Measurements from ENCODE around the gene RPL7L1.
A peak's percentile ranks its signal among the peaks of the same experiment; 100 is the strongest.
"Not testable (repeated sequence)": the region's sequence is repeated elsewhere in the genome, so short reads cannot be mapped to it uniquely, and the experiment has no call there.

Gene RPL7L1

DNA sequence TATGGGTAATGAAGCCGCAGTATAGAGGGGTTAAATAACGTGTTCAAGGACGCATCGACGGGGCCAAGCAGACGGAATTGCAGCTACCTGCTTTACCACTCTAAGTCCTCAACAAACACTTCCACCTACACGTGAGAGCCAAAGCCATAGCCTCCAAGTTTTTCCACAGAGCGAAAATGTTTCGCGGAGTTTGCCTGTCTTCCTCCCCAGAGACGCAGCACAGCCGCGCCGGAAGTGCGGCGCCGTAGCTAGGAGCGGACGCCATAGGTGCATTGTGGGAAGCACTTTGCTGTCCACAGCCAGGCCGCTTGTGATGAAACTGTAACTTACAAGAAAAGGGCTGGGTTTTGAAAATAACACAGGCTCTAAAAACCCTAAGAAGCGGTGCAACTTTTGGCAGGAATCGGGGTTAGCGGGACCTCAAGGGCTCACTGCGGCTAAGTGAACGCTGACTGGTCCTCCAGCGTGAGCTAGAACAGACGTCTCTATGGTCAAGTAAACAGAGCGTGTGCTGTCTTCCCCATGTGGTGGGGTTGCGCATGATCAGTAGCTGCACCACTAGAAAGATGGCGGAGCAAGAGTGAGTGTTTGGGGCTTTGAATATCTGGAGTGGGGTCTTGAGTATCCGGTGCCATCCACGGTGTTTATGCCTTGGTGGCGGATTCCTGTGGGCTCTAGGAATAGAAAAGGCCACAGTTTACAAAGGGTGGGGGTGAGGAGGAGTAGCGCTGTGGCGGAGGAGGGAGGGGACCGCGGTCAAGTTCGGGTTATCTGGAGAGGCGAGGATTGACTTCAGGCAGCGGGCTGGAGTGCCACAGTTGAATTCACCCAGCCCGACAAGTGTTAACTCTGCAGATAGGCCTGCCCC, at the start of gene RPL7L1:
Gene RPL7L1, plus strand, starts transcription at position 245 of the 868 bp plus-strand sequence. Its CDS starts 295 bp downstream, at position 540.
- peak; percentile 96 for DNase-seq

DNA sequence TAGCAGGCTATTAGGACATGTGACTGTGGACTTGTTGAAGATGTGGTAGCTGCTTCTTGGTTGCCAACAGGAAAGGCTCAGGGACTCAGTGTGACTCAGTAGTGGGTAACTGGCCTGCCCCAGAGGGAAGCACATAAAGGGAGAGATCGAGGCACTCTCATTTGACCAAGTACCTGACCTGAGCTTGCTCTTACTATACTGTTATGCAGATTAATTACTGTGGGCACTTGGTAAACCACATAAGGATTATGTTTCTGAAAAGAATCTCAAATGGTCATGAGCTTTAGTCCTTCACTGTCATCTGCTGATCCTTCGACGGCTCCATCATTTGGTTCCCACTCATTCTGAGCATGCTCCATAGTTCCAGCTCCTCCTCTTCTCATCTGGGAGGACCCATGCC, 48.2 kb upstream of the RPL7L1 start:
- no peak for DNase-seq

DNA sequence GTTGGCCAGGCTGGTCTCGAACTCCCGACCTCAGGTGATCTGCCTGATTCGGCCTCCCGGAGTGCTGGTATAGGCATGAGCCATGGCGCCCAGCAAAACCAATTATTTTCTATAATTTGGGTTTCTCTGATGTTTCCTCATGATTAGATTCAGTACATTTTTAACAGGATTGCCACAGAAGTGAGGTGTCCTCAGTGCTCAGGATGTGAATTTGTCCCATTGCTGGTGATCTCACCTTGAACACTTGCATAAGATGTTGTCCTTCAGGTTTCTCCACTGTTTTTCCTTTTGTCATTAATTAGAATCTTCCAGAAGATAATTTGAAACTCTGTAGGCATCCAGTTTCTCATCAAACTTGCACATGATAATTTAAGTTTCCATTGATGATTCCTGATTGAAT, 45.4 kb upstream of the RPL7L1 start:
- DNase-seq, result no peak

GRCh38 chr6:42841844-42842584, 37.4 kb upstream of the RPL7L1 start:
- no peak for DNase-seq

- DNase-seq, result no peak
Observed at GRCh38 chr6:42845327-42845694, 34.1 kb upstream of the RPL7L1 start.

DNA sequence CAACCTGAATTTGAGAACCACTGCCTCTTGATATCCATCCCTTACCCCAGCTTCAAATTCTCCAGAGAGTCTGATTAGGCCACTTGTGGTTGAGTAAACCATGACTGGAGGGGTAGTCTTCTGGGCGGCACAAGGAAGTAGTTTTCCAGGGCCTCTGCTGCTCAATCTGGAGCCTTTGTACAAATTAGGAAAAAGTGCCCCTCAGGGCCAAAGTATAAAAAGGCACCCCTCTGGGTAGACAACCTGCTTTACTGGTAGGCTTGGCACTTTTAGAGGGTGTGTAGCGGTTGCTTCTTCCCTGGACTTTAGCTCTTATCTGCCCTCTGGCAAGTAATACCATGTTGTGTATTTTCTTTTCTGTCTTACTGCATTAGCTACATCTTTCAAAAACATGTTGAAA, 32.9 kb upstream of the RPL7L1 start:
- DNase-seq, result no peak

- DNase-seq, result no peak
Observed at GRCh38 chr6:42848700-42849099, 30.7 kb upstream of the RPL7L1 start.

- no peak for DNase-seq
Observed at GRCh38 chr6:42851599-42851998, 27.8 kb upstream of the RPL7L1 start.

DNA sequence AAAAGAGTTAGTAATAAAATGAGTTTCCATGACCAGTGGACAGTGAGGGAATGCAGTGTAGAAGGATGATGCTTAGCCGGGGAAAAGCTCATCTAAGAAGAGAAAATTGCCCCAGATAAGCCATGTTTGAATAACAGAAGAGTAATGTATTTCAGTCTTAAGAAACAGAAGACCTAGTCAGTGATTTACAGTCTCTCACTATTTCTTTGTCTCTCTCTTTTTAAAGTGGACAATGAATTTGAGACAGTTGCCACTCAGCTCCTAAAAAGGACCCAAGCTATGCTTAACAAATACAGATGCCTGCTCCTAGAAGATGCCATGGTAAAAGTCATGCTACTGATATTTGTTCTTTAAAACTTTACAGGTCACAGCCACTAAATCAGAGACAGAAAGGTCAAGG, 19.4 kb upstream of the RPL7L1 start:
- DNase-seq, result no peak

DNA sequence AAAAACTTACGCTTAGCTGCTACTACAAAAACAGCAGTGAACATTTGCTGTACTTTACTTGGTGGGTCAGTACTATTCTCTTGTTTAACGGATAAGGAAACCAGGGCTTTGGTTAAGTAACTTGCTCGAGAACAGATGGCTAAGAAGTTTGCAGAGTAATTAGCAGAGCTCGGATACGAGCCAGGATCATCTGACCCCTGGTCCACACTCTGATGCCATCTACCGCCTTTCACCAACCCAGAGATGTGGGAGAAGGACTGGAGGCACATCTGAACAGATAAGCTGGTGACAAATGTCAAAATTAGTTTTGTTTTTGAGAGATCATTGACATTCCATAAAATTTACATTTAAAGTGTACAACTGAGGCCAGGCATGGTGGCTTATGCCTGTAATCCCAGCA, 18.9 kb upstream of the RPL7L1 start:
- no peak for DNase-seq

DNA sequence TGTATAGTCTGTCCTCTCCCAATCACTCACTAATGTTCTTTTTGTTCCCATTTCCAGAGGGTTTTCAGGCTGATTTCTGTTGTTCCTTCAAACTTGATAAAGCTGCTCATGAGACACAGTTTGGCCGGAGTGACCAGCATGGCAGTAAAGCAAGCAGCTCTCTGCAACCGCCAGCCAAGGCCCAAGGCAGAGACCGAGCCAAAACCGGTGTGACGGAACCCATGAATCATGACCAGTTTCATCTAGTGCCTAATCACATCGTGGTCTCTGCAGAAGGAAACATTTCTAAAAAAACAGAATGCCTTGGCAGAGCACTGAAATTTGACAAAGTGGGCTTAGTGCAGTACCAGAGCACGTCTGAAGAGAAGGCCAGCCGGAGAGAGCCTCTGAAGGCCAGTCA, 14.8 kb upstream of the RPL7L1 start:
- DNase-seq, result no peak

- DNase-seq, result no peak
Observed at GRCh38 chr6:42870145-42870936, 9.1 kb upstream of the RPL7L1 start.

DNA sequence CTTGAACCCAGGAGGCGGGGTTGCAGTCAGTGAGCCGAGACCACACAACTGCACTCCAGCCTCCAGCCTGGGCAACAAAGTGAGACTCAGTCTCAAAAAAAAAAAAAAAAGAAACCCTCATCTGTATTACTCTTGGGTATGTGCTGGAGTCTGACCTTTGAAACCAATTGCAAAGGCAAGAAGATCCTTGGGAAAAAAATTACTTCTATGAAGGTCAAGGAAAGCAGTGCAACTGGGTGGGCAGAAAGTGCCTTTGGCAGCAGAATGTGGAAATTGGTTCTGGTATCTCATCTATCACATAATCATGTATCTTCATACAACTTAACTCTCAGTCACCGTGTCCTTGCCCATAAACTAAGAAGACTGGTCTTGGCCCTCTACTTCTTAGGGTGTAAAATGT, 7.7 kb upstream of the RPL7L1 start:
- no peak for DNase-seq

- no peak for DNase-seq
Observed at GRCh38 chr6:42873313-42873712, 6.1 kb upstream of the RPL7L1 start.

DNA sequence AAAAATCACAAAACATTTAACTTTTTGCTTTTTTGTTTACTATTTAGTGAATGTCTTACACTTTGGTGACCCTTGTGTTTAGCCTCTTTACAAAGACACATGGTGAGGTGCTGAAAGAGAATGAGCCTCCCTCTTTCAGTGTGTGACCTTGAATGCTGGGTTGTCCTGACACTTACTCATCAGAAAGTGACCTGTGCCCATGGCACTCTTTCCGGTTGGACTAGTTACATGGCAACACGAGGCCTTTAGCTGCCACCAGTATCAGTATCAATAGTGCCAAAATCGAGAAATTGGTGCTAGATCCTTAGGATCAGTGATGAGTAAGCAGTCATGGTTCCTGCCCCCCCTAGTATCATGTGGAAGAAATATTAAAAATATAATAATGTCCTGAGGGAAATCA, 1.7 kb upstream of the RPL7L1 start:
- no peak for DNase-seq

- not testable (repeated sequence) for DNase-seq
Observed at GRCh38 chr6:42880240-42880817, 913 bp downstream of the RPL7L1 start.

GRCh38 chr6:42880871-42881270, 1.5 kb downstream of the RPL7L1 start:
- DNase-seq, result not testable (repeated sequence)

- DNase-seq, result no peak
Observed at GRCh38 chr6:42885702-42886101, 6.3 kb downstream of the RPL7L1 start.

GRCh38 chr6:42888201-42888600, 8.8 kb downstream of the RPL7L1 start:
- DNase-seq, result not testable (repeated sequence)

DNA sequence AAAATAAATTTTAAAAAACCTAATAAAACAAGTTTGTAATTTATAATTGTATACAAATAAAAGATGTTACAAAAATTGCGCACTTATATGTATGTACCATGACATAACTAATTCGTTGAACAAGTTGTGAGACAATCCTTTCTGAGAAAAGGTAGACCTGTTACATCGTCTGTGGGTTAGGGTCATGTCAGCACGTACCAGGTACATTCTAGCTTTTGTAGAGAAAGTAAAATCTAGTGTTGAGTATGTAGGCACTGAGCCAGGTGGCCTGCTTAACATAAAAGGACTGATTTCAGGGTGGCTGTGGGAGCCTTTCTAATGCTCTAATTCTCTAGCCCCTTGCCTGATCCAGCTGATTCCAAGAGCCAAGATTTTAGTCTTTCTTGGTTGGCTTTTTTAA, 10.4 kb downstream of the RPL7L1 start:
- no peak for DNase-seq

GRCh38 chr6:42890311-42891198, 11.1 kb downstream of the RPL7L1 start:
- DNase-seq, result peak; percentile 94

- DNase-seq, result no peak
Observed at GRCh38 chr6:42891199-42891722, 11.8 kb downstream of the RPL7L1 start.

Measured in midbrain (tissue), 1 donor.